ENCODE results near the gene XRCC1.

DNA sequence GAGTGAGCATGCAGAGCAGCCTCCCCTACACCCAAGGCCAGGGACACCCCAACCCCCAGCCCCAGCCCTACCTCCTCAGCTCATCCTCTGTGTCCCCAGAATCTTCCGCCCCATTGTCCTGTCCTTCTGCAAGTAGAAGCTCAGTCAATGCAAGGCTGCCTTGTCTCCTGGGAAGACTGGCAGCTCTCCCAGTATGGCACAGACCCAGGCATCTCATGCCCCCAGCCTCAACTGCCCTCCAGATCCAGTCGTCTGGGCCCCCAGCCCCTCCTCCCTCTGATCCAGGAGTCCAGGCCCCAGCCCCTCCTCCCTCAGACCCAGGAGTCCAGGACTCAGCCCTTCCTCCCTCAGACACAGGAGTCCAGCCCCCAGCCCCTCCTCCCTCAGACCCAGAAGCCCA lies 29.3 kb downstream of the XRCC1 start:
- TF ChIP-seq, protein P1, sequence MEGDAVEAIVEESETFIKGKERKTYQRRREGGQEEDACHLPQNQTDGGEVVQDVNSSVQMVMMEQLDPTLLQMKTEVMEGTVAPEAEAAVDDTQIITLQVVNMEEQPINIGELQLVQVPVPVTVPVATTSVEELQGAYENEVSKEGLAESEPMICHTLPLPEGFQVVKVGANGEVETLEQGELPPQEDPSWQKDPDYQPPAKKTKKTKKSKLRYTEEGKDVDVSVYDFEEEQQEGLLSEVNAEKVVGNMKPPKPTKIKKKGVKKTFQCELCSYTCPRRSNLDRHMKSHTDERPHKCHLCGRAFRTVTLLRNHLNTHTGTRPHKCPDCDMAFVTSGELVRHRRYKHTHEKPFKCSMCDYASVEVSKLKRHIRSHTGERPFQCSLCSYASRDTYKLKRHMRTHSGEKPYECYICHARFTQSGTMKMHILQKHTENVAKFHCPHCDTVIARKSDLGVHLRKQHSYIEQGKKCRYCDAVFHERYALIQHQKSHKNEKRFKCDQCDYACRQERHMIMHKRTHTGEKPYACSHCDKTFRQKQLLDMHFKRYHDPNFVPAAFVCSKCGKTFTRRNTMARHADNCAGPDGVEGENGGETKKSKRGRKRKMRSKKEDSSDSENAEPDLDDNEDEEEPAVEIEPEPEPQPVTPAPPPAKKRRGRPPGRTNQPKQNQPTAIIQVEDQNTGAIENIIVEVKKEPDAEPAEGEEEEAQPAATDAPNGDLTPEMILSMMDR (IDR thresholded peaks at IDR 0.05), result no peak
- TF ChIP-seq POLR2A (IDR thresholded peaks at IDR 0.05) (no peak), EP300 (IDR thresholded peaks at IDR 0.05) (no peak)
